GM12892 (cell line): ENCODE measurements around the gene IL17REL.

ENCODE experiments used
- POLR2A ChIP-seq: IDR thresholded peaks from 2 replicates; pipeline ENCODE4 v1.6.1; 2011; ENCODE audit warnings: low read depth, low read length, control low read depth
- POLR2AphosphoS5 ChIP-seq: IDR thresholded peaks from 2 replicates; pipeline ENCODE4 v1.6.1; 2011; ENCODE audit warnings: low read depth, low read length, control low read depth

- TF ChIP-seq POLR2A: no peak
- no peak for TF ChIP-seq POLR2AphosphoS5
Measured at GRCh38 chr22:49961005-49961600, 51.5 kb downstream of the IL17REL start.
